Measurements from ENCODE around the gene RDH13.
"Not testable (repeated sequence)": the region's sequence is repeated elsewhere in the genome, so short reads cannot be mapped to it uniquely, and the experiment has no call there.

RDH13 gene

GRCh38 chr19:55075371-55075998 lies 12.5 kb upstream of the RDH13 start, which contains the start of gene EPS8L1:
Gene EPS8L1, plus strand, starts transcription at chr19:55075869. Its CDS starts 576 bp downstream, at chr19:55076445.
- DNase-seq = no peak

DNA sequence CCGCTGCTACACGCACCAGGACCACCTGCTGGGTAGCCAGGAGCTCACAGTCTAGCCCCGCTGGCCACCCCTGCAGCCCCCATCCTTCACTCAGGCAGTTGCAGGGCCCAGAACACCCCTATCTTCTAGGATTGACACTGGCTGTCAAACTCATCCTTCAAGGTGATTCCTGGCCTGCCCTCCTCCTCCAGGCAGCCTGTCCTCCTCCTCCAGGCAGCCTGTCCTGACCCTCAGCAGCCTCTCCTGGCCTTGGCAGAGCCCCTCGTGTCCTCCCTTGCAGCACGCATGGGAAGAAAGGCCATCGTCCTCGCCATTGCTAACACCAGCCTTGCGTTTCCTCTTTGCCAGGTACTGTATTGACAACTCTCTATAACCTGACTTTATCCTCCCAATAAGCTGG lies 9.0 kb upstream of the RDH13 start:
- DNase-seq = no peak

DNA sequence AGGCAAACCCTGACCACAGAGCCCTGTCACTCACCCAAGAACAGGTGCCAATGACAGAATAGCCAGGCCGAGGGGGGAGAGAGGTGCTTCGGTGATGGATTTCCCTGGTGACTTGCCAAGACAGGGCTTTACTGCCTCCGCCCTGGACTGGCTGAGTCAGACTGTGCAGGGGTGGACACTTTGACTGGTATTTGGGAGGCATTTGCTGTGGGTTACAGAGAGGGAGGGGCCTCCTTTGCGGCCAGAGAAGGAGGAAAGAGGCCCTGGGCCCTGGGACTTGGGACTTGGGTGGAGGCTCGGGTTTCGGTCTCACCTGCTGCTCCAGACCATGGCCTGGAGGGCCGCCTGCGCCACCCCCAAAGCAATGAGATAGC lies 8.2 kb upstream of the RDH13 start:
- DNase-seq = no peak

DNA sequence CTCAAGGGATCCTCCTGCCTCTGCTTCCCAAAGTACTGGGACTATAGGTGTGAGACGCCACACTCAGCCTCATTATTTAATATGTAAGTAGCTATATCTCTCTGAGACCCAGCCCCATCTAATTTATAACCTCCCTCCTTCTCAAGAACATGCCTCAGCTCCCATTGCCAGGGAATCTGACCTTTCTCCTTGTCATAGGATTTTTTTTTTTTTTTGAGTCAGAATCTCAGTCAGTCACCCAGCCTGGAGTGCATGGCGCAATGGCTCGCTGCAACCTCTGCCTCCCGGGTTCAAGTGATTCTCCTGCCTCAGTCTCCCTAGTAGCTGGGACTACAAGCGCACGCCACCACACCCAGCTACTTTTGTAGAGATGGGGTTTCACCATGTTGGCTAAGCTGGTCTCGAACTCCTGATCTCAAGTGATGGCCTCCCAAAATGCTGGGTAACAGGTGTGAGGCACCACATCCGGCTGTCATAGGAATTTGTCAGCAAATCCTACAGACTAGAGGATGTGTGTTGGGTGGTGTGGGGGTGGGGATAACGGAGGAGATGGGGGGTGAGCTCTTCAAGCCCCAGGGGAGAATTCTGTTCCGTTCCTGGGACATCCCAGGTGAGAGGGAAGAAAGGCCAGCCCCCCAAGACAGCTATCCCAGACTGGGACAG lies 7.6 kb upstream of the RDH13 start:
- DNase-seq = no peak

- no peak for DNase-seq
Measured at GRCh38 chr19:55069865-55070197, 6.9 kb upstream of the RDH13 start.

GRCh38 chr19:55068950-55069864 lies 6.3 kb upstream of the RDH13 start:
- DNase-seq = no peak

DNA sequence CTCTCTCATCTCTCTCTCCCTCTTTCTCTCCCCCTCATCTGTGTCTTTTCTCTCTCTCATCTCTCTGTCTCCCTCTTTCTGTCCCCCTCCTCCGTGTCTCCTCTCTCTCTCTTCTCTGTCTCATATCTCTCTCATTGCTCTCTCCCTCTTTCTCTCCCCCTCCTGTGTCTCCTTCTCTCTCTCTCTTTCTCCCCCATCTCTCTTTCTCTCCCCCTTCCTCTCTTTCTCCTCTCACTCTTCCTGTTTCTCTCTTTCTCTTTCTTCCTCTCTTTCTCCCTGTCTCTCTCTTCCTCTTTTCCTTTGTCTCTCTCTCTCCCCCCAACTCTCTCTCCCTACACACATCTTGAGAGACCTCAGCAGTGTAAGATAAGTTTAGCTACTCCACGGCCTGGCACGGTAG lies 4.9 kb upstream of the RDH13 start:
- DNase-seq = no peak

DNA sequence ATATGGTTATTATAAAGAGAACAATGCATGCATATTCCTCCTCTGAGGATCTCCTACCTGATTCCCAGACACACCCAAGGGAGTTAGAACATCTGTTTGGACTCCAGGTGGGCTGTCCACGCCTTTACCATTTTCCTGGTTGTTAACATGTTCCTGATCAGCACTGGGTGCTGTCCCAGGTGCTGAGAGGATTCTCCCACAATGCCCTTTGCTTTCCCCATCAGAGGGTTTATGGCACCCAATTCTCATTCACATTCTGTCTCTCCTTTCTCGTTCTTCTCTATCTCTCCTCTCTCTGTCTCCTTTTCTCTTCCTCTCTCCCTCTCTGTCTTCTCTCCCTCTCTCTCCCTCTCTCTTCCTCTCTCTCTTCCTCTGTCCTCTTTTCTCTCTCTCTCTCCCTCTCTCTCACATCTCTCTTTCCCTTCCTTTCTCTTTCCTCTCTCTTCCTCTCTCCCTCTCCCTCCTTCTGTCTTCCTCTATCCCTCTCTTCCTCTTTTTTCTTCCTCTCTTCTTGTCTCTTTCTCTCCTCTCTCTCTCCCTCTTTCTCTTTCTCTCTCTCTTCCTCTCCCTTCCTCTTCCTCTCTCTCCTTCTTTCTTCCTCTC lies 3.3 kb upstream of the RDH13 start:
- DNase-seq = no peak

GRCh38 chr19:55065516-55065915 lies 2.6 kb upstream of the RDH13 start:
- not testable (repeated sequence) for DNase-seq

DNA sequence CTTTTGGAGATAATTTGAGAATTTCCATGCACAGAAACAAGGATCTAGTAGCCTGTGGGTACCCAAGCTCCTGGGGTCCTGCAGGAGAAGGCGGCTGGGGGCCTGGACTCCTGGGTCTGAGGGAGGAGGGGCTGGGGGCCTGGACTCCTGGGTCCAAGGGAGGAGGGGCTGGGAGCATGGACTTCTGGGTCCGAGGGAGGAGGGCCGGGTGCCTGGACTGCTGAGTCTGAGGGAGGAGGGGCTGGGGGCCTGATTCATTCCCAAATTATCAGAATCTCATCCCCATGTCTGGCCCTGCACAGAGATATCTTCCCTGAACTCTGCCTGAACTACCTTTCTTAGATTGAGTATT lies 520 bp upstream of the RDH13 start:
- no peak for DNase-seq

GRCh38 chr19:55060287-55060686 lies 2.7 kb downstream of the RDH13 start:
- DNase-seq = not testable (repeated sequence)

DNA sequence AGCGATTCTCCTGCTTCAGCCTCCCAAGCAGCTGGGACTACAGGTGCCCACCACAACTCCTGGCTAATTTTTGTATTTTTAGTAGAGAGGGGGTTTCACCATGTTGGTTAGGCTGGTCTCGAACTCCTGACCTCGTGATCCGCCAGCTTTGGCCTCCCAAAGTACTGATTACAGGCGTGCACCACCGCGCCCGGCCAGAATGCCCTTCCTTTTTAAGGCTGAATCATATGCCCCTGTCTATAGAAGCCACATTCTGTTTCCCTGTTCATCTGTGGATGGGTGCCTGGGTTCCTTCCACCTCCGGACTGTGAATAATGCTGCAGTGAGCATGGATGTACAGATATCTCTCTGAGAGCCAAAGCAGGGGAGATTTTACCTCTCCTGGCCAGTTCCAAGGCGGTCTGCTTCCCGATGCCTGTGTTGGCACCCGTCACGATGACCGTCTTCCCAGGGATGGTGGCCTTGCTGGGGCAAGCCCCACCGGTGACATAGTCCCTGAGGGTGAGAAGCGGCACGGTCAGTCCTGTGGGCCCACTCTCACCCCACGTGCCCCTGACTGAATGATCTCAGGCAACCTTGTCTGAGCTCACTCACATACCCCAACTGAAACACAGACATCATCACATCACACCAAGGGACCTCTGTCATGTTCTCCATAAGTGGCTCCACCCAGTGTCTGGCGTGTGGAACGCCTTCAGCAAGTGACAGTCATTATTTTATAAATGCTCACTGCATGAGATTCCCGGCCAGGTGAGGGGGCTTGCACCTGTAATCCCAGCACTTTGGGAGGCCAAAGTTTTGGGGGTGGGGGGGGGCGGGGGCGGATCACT lies 4.0 kb downstream of the RDH13 start:
- no peak for DNase-seq

DNA sequence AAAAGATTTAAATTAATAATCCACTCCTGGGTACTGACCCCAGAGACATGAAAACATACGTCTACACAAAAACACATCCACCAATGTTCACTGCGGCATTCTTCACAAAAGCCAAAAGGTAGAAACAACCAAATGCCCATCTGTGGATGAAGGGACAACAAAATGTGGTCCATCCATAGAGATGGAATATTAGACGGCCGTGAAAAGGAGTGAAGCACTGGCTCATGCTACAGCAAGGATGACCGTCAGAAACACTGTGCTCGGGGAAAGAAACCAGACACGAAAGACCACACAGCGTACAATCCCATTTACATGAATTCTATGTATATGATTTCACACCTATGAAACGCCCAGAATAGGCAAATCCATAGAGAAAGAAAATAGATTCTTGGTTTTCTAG lies 6.1 kb downstream of the RDH13 start:
- DNase-seq = no peak

DNA sequence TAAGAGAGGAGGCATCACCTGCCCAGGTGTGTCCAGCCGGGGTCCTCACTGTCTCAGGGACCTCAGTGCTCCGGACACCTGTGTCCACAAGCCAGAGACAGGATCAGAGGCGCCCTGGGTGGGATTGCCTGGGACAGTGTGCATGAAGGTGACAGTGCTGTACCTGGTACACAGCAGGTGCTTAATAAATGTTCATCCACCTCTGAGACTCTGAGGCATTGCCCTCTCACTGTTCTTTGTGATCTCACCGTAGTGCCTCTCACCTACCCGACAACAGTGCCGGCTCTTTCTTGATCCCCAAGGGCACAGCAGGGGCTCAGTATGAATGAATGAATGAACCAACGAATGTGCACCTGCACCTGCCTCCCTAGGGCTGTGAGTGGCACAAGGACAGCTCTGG lies 9.2 kb downstream of the RDH13 start:
- no peak for DNase-seq

- no peak for DNase-seq
Measured at GRCh38 chr19:55050749-55051532, 12.0 kb downstream of the RDH13 start.

DNA sequence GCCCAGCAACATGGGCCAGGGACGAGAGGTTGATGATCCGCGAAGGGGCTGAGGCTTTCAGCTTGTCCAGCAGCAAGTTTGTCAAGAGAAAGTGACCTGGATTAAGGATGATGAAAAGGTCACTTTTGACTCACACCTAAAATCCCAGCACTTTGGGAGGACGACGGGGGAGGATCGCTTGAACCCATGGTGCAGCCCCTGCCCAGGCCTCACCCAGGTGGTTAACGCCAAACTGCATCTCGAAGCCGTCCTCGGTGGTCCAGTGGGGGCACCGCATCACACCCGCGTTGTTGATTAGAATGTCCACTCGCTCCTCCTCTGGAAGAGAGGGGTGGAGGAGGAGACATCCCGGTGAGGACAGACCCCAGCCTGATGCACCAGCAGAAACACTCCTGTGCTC lies 14.5 kb downstream of the RDH13 start:
- no peak for DNase-seq

DNA sequence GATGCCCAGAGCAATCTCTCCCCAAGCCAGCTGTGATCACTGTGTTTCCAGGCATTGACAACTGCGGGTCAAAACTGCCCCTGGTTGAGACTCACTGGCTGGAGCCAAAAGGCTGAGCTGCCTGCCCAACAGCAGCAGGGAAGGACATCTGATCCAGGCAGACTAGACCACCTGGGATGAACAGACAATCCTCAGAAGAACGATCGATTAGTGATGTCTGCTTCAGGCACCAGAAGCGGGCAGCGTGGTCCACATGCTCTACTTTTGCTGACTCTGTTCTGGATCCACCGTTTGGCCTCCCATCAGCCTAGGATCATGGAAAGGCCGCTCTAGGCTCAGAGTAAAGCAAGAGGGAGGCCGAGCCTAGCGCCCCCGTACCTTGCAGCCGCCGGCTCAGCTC lies 15.0 kb downstream of the RDH13 start:
- no peak for DNase-seq

GRCh38 chr19:55046975-55047622 lies 15.8 kb downstream of the RDH13 start:
- DNase-seq = no peak

DNA sequence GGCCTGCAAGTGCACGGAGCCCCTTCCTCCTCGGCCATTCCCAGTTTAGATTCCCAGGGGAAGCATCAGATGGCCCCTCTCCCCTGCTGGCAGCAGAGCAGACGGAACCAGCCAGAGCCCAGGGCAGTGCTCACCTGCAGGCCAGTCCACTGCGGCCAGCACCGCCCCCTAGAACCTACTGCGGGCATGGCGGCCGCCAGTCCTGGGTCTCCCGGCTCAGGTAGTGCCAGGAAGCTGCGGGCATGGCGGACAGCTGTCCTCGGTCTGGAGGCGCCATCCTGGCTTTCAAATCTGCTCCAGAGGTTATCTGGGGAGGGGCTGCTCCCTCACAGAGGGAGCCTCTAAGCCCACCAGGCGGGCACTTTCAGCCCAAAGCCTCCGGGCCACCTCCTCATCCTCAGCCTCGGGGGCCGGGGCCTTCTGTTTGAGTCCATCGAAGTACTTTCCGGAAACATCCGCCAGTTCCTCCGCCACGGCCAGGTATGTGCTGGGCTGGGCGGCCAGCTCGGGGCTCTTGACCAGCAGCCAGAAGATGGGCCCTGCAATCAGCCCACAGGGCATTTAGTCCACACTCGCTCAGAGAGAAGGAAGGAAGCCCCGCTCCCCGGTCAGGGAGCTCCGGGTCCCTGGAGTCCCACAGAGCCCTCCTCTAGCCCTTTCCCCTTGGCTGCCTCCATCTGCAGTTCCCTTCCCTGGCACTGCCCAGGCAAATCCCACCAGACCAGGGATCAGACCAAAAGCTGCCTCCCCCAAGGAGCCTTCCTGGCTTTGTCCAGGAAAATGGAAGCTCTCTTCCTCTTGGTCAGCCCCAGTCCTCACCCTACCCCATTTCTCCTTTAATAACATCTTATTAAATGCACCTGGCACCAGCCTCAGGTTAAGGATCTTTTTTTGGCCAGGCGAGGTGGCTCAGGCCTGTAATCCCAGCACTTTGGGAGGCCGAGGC lies 17.9 kb downstream of the RDH13 start:
- no peak for DNase-seq

DNA sequence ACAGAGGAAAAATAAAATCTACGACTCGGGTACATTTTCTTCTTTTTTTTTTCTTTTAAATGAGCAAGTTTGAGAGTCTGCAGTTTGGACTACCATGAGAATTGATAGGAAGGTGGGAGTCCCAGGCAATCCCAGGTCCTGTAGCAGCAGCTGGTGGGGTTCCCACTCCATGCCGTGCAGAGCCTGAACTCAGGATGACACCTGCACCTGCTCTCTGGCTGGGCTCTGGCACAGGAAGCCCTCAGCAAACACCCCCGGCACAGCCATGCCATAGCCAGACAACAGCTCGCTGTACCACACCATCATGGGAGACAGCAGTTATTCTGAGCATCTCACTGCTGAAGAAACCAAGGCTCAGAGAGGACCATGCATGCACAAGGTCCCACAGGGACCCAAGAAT lies 18.7 kb downstream of the RDH13 start:
- DNase-seq = no peak

Measured in NCI-H1694 (cell line).